Measurements from ENCODE around the gene GIGYF2. TPM values are rescaled to one million over a fixed set of nuclear protein-coding genes. Genes with fewer than 3 reads are reported as not detected.

Gene GIGYF2
- polyA plus RNA-seq, 1 donor (not counting 4 experiments of a cell fraction or from before 2014, with no cell fraction given): 35.5 TPM

GRCh38 chr2:232789082-232789481 lies 92.0 kb downstream of the GIGYF2 start:
- H3K36me3 ChIP-seq (ENCODE audit: control insufficient read depth in 2 of 2, extremely low read depth in 1 of 2, insufficient read depth in 2 of 2, low read length in 2 of 2): peaks cover 18 to 19% of the 10 kb centered on the region in 2 experiments
- no peak for FAIRE-seq
- TF ChIP-seq EZH2 (IDR thresholded peaks at IDR 0.05; ENCODE audit: low read length) (no peak), CTCF (optimal IDR thresholded peaks at IDR 0.05 in 1 of 3, IDR thresholded peaks at IDR 0.05 in 1 of 3, conservative IDR thresholded peaks at IDR 0.05 in 1 of 3; ENCODE audit: extremely low read depth in 1 of 3, insufficient read depth in 2 of 3, low read length in 3 of 3) (no peak)

GRCh38 chr2:232791518-232791917 lies 94.4 kb downstream of the GIGYF2 start:
- H2AFZ ChIP-seq (ENCODE audit: control insufficient read depth, low read length): no peak overlapping the region
- FAIRE-seq (no peak), DNase-seq (ENCODE audit: low read depth, low spot score) (no peak)
- dilution Hi-C loops (cut with MboI; ENCODE audit: extremely low pct_ligation_motif_present, low sequenced_read_pairs): no loop called here
- H3K27ac ChIP-seq (ENCODE audit: control insufficient read depth, insufficient read depth, low read length): no peak overlapping the region
- TF ChIP-seq EZH2 (IDR thresholded peaks at IDR 0.05; ENCODE audit: low read length): no peak
- no peak for TF ChIP-seq CTCF (optimal IDR thresholded peaks at IDR 0.05 in 1 of 3, IDR thresholded peaks at IDR 0.05 in 1 of 3, conservative IDR thresholded peaks at IDR 0.05 in 1 of 3; ENCODE audit: extremely low read depth in 1 of 3, insufficient read depth in 2 of 3, low read length in 3 of 3)
- no peaks in the 10 kb centered on the region for H3K9me3 ChIP-seq (ENCODE audit: control insufficient read depth, low read depth, low read length)
- H4K20me1 ChIP-seq (ENCODE audit: control insufficient read depth, extremely low read depth, insufficient read depth, low read length): no peaks in the 10 kb centered on the region
- H3K9me1 ChIP-seq (ENCODE audit: control insufficient read depth, extremely low read depth, insufficient read depth, low read length): no peaks in the 10 kb centered on the region
- H3K4me1 ChIP-seq (ENCODE audit: control insufficient read depth, extremely low read depth, insufficient read depth, low read length): no peaks in the 10 kb centered on the region
- H3K79me2 ChIP-seq (ENCODE audit: control insufficient read depth, insufficient read depth, low read length): no peaks in the 10 kb centered on the region
- no peak overlapping the region for H3K9ac ChIP-seq (ENCODE audit: control insufficient read depth, extremely low read depth, insufficient read depth, low read length)
- H3K27me3 ChIP-seq (ENCODE audit: control insufficient read depth, extremely low read depth, insufficient read depth, low read length): no peaks in the 10 kb centered on the region
- no peak overlapping the region for H3K4me3 ChIP-seq (ENCODE audit: control insufficient read depth in 2 of 3, extremely low read depth in 1 of 3, insufficient read depth in 2 of 3, low read depth in 1 of 3, low read length in 3 of 3)
- H3K36me3 ChIP-seq (ENCODE audit: control insufficient read depth in 2 of 2, extremely low read depth in 1 of 2, insufficient read depth in 2 of 2, low read length in 2 of 2): peaks cover 21 to 24% of the 10 kb centered on the region in 2 experiments
- H3K4me2 ChIP-seq (ENCODE audit: control insufficient read depth, extremely low read depth, insufficient read depth, low read depth, low read length): no peak overlapping the region

More at GRCh38 chr2:232789082-232789481, 92.0 kb downstream of the GIGYF2 start:
- dilution Hi-C loops (cut with MboI; ENCODE audit: extremely low pct_ligation_motif_present, low sequenced_read_pairs): loop anchor here (5.0 kb wide), 1 partner anchor 33 kb away; no protein-coding TSS in a partner anchor
- Histone ChIP-seq H3K27ac (ENCODE audit: control insufficient read depth, insufficient read depth, low read length) (no peak overlapping the region), H3K9me1 (ENCODE audit: control insufficient read depth, extremely low read depth, insufficient read depth, low read length) (no peaks in the 10 kb centered on the region), H4K20me1 (ENCODE audit: control insufficient read depth, extremely low read depth, insufficient read depth, low read length) (no peaks in the 10 kb centered on the region), H2AFZ (ENCODE audit: control insufficient read depth, low read length) (no peak overlapping the region), H3K4me2 (ENCODE audit: control insufficient read depth, extremely low read depth, insufficient read depth, low read depth, low read length) (no peak overlapping the region), H3K9ac (ENCODE audit: control insufficient read depth, extremely low read depth, insufficient read depth, low read length) (no peak overlapping the region), H3K4me3 (ENCODE audit: control insufficient read depth in 2 of 3, extremely low read depth in 1 of 3, insufficient read depth in 2 of 3, low read depth in 1 of 3, low read length in 3 of 3) (no peak overlapping the region), H3K4me1 (ENCODE audit: control insufficient read depth, extremely low read depth, insufficient read depth, low read length) (no peaks in the 10 kb centered on the region), H3K79me2 (ENCODE audit: control insufficient read depth, insufficient read depth, low read length) (no peaks in the 10 kb centered on the region), H3K9me3 (ENCODE audit: control insufficient read depth, low read depth, low read length) (no peaks in the 10 kb centered on the region), H3K27me3 (ENCODE audit: control insufficient read depth, extremely low read depth, insufficient read depth, low read length) (no peaks in the 10 kb centered on the region)
- DNase-seq (ENCODE audit: low read depth, low spot score): no peak
